Liver (tissue), 9 donors: Measurements from ENCODE around the gene PDCD10. TPM values are rescaled to one million over a fixed set of nuclear protein-coding genes. Genes with fewer than 3 reads are reported as not detected.

Experiments
- DNase-seq: peaks from one replicate; pipeline ENCODE4 v3.0.0-alpha.2; 2017; ENCODE audit warnings: low spot score
- H3K27ac ChIP-seq, 2 donors: one replicate each; pipeline ENCODE4 v1.7.0; 2013; ENCODE audit warnings: inconsistent platforms in 2 of 2, low read length in 2 of 2, control low read depth in 1 of 2, low read depth in 1 of 2, mild to moderate bottlenecking in 1 of 2
- H3K27me3 ChIP-seq, 4 donors: one replicate each; pipeline versions ENCODE4 v1.6.1 to v1.7.0; 2013; ENCODE audit warnings: low read length in 3 of 4, inconsistent platforms in 1 of 4, mild to moderate bottlenecking in 1 of 4, moderate library complexity in 1 of 4; ENCODE audit not compliant: control insufficient read depth in 4 of 4, insufficient read depth in 4 of 4
- H3K36me3 ChIP-seq, 4 donors: one replicate each; pipeline versions ENCODE4 v1.6.1 to v1.7.0; 2013; ENCODE audit warnings: low read length in 3 of 4, mild to moderate bottlenecking in 3 of 4, low read depth in 1 of 4, moderate library complexity in 1 of 4; ENCODE audit not compliant: control insufficient read depth in 4 of 4, insufficient read depth in 3 of 4
- H3K4me1 ChIP-seq, 4 donors: one replicate each; pipeline versions ENCODE4 v1.6.1 to v1.7.0; 2013; ENCODE audit warnings: low read length in 3 of 4, mild to moderate bottlenecking in 3 of 4, moderate library complexity in 1 of 4; ENCODE audit not compliant: control insufficient read depth in 4 of 4, insufficient read depth in 4 of 4
- H3K4me3 ChIP-seq, 3 donors: one replicate each; pipeline versions ENCODE4 v1.6.1 to v1.7.0; 2013; ENCODE audit warnings: low read length in 3 of 3, control low read depth in 1 of 3, low read depth in 1 of 3, mild to moderate bottlenecking in 1 of 3
- H3K9ac ChIP-seq, 2 donors: one replicate each; pipeline ENCODE4 v1.7.0; 2013; ENCODE audit warnings: low read length in 2 of 2, mild to moderate bottlenecking in 2 of 2, moderate library complexity in 2 of 2, control low read depth in 1 of 2, low read depth in 1 of 2
- H3K9me3 ChIP-seq, 4 donors: one replicate each; pipeline versions ENCODE4 v1.6.1 to v1.7.0; 2013; ENCODE audit warnings: low read length in 3 of 4; ENCODE audit not compliant: control insufficient read depth in 4 of 4
- EGR1 ChIP-seq, 2 donors: IDR thresholded peaks; 2 replicates each; pipeline ENCODE4 v1.6.1; 2016 to 2018; ENCODE audit warnings: antibody characterized with exemption in 2 of 2, low read depth in 2 of 2
- FOXA1 ChIP-seq: IDR thresholded peaks from 2 replicates; pipeline ENCODE4 v1.6.1; 2016; ENCODE audit warnings: antibody characterized with exemption
- FOXA2 ChIP-seq: IDR thresholded peaks from 2 replicates; pipeline ENCODE4 v1.6.1; 2016; ENCODE audit warnings: antibody characterized with exemption
- GABPA ChIP-seq, 2 donors: IDR thresholded peaks in 1 of 2; conservative IDR thresholded peaks in 1 of 2; 2 replicates each; pipeline ENCODE4 v1.6.1; 2016; ENCODE audit warnings: antibody characterized with exemption in 2 of 2, mild to moderate bottlenecking in 1 of 2, moderate library complexity in 1 of 2
- HNF4A ChIP-seq, 2 donors: conservative IDR thresholded peaks; 2 replicates each; pipeline ENCODE4 v1.6.1; 2016; ENCODE audit warnings: antibody characterized with exemption in 2 of 2, mild to moderate bottlenecking in 2 of 2
- HNF4G ChIP-seq: IDR thresholded peaks from 2 replicates; pipeline ENCODE4 v1.6.1; 2016; ENCODE audit warnings: antibody characterized with exemption
- JUND ChIP-seq, 2 donors: IDR thresholded peaks; 2 replicates each; pipeline ENCODE4 v1.6.1; 2016; ENCODE audit warnings: antibody characterized with exemption in 2 of 2
- NR2F2 ChIP-seq: IDR thresholded peaks from 2 replicates; pipeline ENCODE4 v1.6.1; 2016; ENCODE audit warnings: antibody characterized with exemption
- RAD21 ChIP-seq, 2 donors: IDR thresholded peaks; 2 replicates each; pipeline ENCODE4 v1.6.1; 2016; ENCODE audit warnings: antibody characterized with exemption in 2 of 2, mild to moderate bottlenecking in 2 of 2
- RXRA ChIP-seq, 2 donors: IDR thresholded peaks; 2 replicates each; pipeline ENCODE4 v1.6.1; 2017 to 2018; ENCODE audit warnings: antibody characterized with exemption in 2 of 2, mild to moderate bottlenecking in 1 of 2
- SP1 ChIP-seq: IDR thresholded peaks from 2 replicates; pipeline ENCODE4 v1.6.1; 2018; ENCODE audit warnings: antibody characterized with exemption, mild to moderate bottlenecking
- TAF1 ChIP-seq: conservative IDR thresholded peaks from 2 replicates; pipeline ENCODE4 v1.6.1; 2016; ENCODE audit warnings: antibody characterized with exemption, mild to moderate bottlenecking
- YY1 ChIP-seq: IDR thresholded peaks from 2 replicates; pipeline ENCODE4 v1.6.1; 2016; ENCODE audit warnings: antibody characterized with exemption, mild to moderate bottlenecking
- WGBS: extraction: QIAGEN DNeasy Blood & Tissue Kit; methylation state at CpG from one replicate; pipeline ENCODE4 v1.1.7; 2013; 5-methylcytosine and 5-hydroxymethylcytosine counted together
- polyA plus RNA-seq, 2 donors: library from polyadenylated mRNA; stranded (reverse) in 1 of 2; unstranded in 1 of 2; fragments of 200-250 nt in 1 of 2; fragments of >200 nt in 1 of 2; fragmentation: Nextera tagmentation in 1 of 2; extraction: Ambion mirVana in 1 of 2; gene quantifications; one replicate each; pipeline versions ENCODE4 v1.2.1 to v1.2.3, GENCODE V29; 2013 to 2015
- total RNA-seq, 2 donors: library from RNA; depleted of rRNA; stranded (reverse); fragments of >200 nt; gene quantifications; one replicate each; pipeline ENCODE4 v1.2.3, GENCODE V29; 2014
- TF ChIP-seq, protein P1 (sequence below): IDR thresholded peaks from 2 replicates; pipeline ENCODE4 v1.6.1; 2016; ENCODE audit warnings: antibody characterized with exemption
- TF ChIP-seq, protein P2 (sequence below): IDR thresholded peaks from 2 replicates; pipeline ENCODE4 v1.6.1; 2016; ENCODE audit warnings: antibody characterized with exemption, mild to moderate bottlenecking
- TF ChIP-seq, protein P3 (sequence below): fragments of 150-350 bp; IDR thresholded peaks from 2 replicates; pipeline ENCODE4 v1.5.1; 2017; ENCODE audit warnings: improper control_type of control experiment, low read depth, low read length; ENCODE audit not compliant: missing input control
- TF ChIP-seq, protein P4 (sequence below): IDR thresholded peaks from 2 replicates; pipeline ENCODE4 v1.6.1; 2016; ENCODE audit warnings: antibody characterized with exemption
- TF ChIP-seq, protein P5 (sequence below): IDR thresholded peaks from 2 replicates; pipeline ENCODE4 v1.6.1; 2016; ENCODE audit warnings: antibody characterized with exemption
- donor health status: healthy.
- donor health status: healthy.
- donor health status: healthy.
- donor health status: healthy.
- donor health status: healthy.

Gene PDCD10
- total and polyA plus RNA-seq, 4 donors = 17.5 to 84.0 (median 22.5) TPM

DNA sequence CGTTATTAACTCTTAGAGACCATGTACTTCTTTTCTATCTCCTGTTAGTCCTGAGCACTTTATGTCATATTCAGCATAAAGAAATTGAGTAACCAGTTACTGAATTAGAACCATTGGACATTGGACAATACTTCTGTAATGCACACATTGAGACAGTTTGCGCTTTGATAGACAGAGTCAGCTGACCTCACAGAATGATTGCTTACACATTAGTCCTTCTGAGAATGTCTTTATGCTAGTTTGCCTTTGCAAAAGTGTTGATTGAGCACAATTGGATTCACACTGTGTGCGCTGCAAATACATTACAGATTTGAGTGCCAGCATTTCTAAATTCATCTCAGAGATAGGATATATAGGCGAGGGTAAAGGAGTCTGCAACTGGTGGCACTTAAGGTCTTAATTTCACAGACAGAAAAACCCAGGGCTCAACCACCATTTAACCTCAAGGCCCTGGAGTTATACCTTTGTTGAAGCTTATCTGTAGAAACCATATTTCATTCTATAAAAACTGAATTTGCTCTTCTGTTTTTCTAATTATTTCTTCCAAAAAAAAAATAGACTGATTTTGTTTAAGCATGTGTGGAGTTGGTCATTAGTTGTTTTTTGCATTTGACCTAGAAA, 4.6 kb upstream of the PDCD10 start:
- H3K4me1 ChIP-seq = peaks cover 2 to 13% (median 11%) of the 10 kb centered on the region in 4 donors
- H3K36me3 ChIP-seq = no peaks in the 10 kb centered on the region
- no peak overlapping the region for H3K9ac ChIP-seq
- TF ChIP-seq, protein P1, sequence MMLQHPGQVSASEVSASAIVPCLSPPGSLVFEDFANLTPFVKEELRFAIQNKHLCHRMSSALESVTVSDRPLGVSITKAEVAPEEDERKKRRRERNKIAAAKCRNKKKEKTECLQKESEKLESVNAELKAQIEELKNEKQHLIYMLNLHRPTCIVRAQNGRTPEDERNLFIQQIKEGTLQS = no peak
- TF ChIP-seq NR2F2 (no peak), RXRA (IDR thresholded peaks at IDR 0.05) (no peak), TAF1 (no peak), HNF4G (no peak), EGR1 (IDR thresholded peaks at IDR 0.05; ENCODE audit: low read depth in 2 of 2) (no peak), GABPA (IDR thresholded peaks at IDR 0.05 in 1 of 2, conservative IDR thresholded peaks at IDR 0.05 in 1 of 2) (no peak), SP1 (no peak), HNF4A (conservative IDR thresholded peaks at IDR 0.05) (no peak), FOXA1 (no peak), RAD21 (IDR thresholded peaks at IDR 0.05) (no peak), YY1 (no peak), FOXA2 (no peak), JUND (IDR thresholded peaks at IDR 0.05) (no peak)
- TF ChIP-seq, protein P2, sequence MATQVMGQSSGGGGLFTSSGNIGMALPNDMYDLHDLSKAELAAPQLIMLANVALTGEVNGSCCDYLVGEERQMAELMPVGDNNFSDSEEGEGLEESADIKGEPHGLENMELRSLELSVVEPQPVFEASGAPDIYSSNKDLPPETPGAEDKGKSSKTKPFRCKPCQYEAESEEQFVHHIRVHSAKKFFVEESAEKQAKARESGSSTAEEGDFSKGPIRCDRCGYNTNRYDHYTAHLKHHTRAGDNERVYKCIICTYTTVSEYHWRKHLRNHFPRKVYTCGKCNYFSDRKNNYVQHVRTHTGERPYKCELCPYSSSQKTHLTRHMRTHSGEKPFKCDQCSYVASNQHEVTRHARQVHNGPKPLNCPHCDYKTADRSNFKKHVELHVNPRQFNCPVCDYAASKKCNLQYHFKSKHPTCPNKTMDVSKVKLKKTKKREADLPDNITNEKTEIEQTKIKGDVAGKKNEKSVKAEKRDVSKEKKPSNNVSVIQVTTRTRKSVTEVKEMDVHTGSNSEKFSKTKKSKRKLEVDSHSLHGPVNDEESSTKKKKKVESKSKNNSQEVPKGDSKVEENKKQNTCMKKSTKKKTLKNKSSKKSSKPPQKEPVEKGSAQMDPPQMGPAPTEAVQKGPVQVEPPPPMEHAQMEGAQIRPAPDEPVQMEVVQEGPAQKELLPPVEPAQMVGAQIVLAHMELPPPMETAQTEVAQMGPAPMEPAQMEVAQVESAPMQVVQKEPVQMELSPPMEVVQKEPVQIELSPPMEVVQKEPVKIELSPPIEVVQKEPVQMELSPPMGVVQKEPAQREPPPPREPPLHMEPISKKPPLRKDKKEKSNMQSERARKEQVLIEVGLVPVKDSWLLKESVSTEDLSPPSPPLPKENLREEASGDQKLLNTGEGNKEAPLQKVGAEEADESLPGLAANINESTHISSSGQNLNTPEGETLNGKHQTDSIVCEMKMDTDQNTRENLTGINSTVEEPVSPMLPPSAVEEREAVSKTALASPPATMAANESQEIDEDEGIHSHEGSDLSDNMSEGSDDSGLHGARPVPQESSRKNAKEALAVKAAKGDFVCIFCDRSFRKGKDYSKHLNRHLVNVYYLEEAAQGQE = no peak
- TF ChIP-seq, protein P3, sequence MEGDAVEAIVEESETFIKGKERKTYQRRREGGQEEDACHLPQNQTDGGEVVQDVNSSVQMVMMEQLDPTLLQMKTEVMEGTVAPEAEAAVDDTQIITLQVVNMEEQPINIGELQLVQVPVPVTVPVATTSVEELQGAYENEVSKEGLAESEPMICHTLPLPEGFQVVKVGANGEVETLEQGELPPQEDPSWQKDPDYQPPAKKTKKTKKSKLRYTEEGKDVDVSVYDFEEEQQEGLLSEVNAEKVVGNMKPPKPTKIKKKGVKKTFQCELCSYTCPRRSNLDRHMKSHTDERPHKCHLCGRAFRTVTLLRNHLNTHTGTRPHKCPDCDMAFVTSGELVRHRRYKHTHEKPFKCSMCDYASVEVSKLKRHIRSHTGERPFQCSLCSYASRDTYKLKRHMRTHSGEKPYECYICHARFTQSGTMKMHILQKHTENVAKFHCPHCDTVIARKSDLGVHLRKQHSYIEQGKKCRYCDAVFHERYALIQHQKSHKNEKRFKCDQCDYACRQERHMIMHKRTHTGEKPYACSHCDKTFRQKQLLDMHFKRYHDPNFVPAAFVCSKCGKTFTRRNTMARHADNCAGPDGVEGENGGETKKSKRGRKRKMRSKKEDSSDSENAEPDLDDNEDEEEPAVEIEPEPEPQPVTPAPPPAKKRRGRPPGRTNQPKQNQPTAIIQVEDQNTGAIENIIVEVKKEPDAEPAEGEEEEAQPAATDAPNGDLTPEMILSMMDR = no peak
- TF ChIP-seq, protein P4, sequence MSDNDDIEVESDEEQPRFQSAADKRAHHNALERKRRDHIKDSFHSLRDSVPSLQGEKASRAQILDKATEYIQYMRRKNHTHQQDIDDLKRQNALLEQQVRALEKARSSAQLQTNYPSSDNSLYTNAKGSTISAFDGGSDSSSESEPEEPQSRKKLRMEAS = no peak
- TF ChIP-seq, protein P5, sequence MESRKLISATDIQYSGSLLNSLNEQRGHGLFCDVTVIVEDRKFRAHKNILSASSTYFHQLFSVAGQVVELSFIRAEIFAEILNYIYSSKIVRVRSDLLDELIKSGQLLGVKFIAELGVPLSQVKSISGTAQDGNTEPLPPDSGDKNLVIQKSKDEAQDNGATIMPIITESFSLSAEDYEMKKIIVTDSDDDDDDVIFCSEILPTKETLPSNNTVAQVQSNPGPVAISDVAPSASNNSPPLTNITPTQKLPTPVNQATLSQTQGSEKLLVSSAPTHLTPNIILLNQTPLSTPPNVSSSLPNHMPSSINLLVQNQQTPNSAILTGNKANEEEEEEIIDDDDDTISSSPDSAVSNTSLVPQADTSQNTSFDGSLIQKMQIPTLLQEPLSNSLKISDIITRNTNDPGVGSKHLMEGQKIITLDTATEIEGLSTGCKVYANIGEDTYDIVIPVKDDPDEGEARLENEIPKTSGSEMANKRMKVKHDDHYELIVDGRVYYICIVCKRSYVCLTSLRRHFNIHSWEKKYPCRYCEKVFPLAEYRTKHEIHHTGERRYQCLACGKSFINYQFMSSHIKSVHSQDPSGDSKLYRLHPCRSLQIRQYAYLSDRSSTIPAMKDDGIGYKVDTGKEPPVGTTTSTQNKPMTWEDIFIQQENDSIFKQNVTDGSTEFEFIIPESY = no peak
- no peak overlapping the region for H3K27ac ChIP-seq
- WGBS = 91% methylated on average over 4 of the region's 4 CpGs
- no peaks in the 10 kb centered on the region for H3K9me3 ChIP-seq
- no peaks in the 10 kb centered on the region for H3K27me3 ChIP-seq
- DNase-seq = no peak
- no peak overlapping the region for H3K4me3 ChIP-seq
